Upper lobe of right lung (tissue), 1 donor: ENCODE results near the gene BICDL1. TPM values are rescaled to one million over a fixed set of nuclear protein-coding genes. Genes with fewer than 3 reads are reported as not detected.

Experiments
- ATAC-seq: fragments of 200-7000 bp; cut with Tn5 transposase; one replicate; pipeline ENCODE4 v1.9.1; 2020; ENCODE audit warnings: mild to moderate bottlenecking, moderate library complexity
- DNase-seq: peaks from one replicate; pipeline ENCODE4 v3.0.0-alpha.2; 2020
- H3K27ac ChIP-seq: fragments of 200-600 bp; one replicate; pipeline ENCODE4 v1.8.0; 2022
- H3K27me3 ChIP-seq: fragments of 200-600 bp; one replicate; pipeline ENCODE4 v1.8.0; 2022; ENCODE audit warnings: mild to moderate bottlenecking
- H3K36me3 ChIP-seq: fragments of 200-600 bp; one replicate; pipeline ENCODE4 v1.8.0; 2022
- H3K4me1 ChIP-seq: fragments of 200-600 bp; one replicate; pipeline ENCODE4 v1.8.0; 2022
- H3K4me3 ChIP-seq: fragments of 200-600 bp; one replicate; pipeline ENCODE4 v1.8.0; 2022; ENCODE audit warnings: mild to moderate bottlenecking
- H3K9me3 ChIP-seq: fragments of 200-600 bp; one replicate; pipeline ENCODE4 v1.8.0; 2022
- intact Hi-C: fragments of 100-400 bp; cut with DNase I; formaldehyde crosslinking; loops from one replicate; pipeline ENCODE4 v1.11.0; 2022
- total RNA-seq: library from RNA; stranded (reverse); fragmentation: NEBNext Ultra II Directional; extraction: Animal tissue kit (Norgen Biotek cat#: 25700); gene quantifications from one replicate; pipeline ENCODE4 v1.2.1, GENCODE V29; 2021
- TF ChIP-seq, protein P1 (sequence below): fragments of 200-600 bp; IDR thresholded peaks from one replicate; pipeline ENCODE4 v1.8.0; 2022; ENCODE audit warnings: antibody characterized with exemption
- donor health status: DM: no; HTN: yes; CAD: no; lungs with severe emphysema.

The BICDL1 gene
- total RNA-seq, 1 donor from 2014 or later, result 20.6 TPM

DNA sequence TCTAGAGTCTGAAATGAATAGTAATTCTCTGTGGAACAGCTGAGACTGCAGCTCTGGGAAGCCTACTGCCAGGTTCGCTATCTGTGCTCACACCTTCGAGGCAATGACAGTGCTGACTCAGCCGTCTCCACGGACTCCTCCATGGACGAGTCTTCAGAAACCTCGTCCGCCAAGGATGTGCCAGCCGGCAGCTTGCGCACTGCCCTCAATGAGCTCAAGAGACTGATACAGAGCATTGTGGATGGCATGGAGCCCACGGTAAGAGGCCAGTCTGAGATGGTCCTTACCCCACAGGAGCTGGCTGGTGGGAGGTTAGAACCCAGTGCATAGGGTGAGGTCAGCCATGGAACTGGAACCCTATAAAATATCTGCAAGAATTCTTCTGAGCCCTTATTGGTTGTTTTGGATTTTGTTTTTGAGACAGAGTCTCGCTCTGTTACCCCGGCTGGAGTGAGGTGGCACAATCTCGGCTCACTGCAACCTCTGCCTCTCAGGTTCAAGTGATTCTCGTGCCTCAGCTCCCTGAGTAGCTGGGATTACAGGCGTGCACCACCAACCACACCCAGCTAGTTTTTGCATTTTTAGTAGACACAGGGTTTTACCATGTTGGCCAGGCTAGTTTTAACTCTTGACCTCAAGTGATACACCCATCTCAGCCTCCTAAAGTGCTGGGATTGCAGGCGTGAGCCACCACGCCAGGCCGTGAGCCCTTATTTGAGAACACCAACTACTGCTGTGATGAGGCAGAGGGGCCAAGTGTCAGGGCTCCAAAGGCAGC is 83.6 kb downstream of the BICDL1 start:
- no peaks in the 10 kb centered on the region for H3K4me1 ChIP-seq
- no peaks in the 10 kb centered on the region for H3K36me3 ChIP-seq
- H3K27me3 ChIP-seq, result no peaks in the 10 kb centered on the region
- H3K9me3 ChIP-seq, result no peaks in the 10 kb centered on the region
- ATAC-seq (no peak), DNase-seq (no peak)
- intact Hi-C loops, result no loop called here
- TF ChIP-seq, protein P1, sequence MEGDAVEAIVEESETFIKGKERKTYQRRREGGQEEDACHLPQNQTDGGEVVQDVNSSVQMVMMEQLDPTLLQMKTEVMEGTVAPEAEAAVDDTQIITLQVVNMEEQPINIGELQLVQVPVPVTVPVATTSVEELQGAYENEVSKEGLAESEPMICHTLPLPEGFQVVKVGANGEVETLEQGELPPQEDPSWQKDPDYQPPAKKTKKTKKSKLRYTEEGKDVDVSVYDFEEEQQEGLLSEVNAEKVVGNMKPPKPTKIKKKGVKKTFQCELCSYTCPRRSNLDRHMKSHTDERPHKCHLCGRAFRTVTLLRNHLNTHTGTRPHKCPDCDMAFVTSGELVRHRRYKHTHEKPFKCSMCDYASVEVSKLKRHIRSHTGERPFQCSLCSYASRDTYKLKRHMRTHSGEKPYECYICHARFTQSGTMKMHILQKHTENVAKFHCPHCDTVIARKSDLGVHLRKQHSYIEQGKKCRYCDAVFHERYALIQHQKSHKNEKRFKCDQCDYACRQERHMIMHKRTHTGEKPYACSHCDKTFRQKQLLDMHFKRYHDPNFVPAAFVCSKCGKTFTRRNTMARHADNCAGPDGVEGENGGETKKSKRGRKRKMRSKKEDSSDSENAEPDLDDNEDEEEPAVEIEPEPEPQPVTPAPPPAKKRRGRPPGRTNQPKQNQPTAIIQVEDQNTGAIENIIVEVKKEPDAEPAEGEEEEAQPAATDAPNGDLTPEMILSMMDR, result no peak
- H3K27ac ChIP-seq, result no peak overlapping the region
- H3K4me3 ChIP-seq, result no peak overlapping the region

DNA sequence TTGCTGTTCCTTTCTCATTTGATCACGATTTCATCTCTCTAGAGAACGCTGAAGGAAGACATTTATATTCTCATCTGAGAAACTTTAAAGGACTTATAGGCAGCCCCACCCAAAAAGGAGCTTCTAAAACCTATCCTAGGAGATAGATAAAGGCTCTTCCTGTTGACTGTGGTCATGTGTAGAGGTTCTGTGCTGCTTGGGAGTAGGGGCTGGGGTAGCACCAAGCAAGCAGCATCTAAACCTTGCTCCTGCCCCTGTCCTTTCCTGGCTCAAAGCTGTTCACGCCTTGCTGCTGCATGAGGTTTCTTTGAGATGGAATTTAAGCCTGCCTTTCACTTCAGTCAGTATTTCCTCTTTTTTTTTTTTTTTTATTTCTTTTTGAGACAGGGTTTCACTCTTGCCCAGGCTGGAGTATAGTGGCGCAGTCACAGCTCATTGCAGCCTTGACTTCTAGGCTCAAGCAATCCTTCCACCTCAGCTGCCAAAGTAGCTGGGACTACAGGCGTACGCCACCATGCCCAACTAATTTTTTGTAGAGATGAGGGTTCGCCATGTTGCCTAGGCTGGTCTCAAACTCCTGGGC is 86.1 kb downstream of the BICDL1 start:
- TF ChIP-seq, protein P1, result no peak
- no peak overlapping the region for H3K4me3 ChIP-seq
- ATAC-seq (no peak), DNase-seq (no peak)
- H3K27ac ChIP-seq, result no peak overlapping the region
- H3K4me1 ChIP-seq, result no peaks in the 10 kb centered on the region
- no peaks in the 10 kb centered on the region for H3K36me3 ChIP-seq
- no peaks in the 10 kb centered on the region for H3K9me3 ChIP-seq
- H3K27me3 ChIP-seq, result no peaks in the 10 kb centered on the region
- intact Hi-C loops, result no loop called here

DNA sequence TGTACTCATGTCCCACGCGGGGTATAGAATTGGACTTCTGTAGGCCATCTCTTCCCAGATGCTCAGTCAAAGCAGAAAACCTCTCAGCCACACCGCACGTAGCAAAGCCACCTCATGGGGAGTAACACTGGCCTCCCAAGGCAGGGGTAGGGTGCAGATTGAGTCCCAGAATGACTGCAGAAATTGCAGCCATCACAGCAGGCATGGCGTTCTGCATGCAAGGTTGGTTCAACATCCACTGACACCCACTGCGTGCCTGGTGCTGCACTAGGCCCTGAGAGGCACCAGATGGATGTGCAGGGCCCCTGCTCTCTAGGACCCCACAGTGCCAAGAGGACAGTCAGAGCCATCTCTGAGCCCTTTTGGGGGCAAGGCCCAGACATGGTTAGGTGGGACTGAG is 87.6 kb downstream of the BICDL1 start:
- Histone ChIP-seq H3K27me3 (no peaks in the 10 kb centered on the region), H3K9me3 (no peaks in the 10 kb centered on the region), H3K36me3 (no peaks in the 10 kb centered on the region), H3K4me3 (no peak overlapping the region), H3K27ac (no peak overlapping the region), H3K4me1 (no peaks in the 10 kb centered on the region)
- ATAC-seq, result no peak
- intact Hi-C loops, result no loop called here
- TF ChIP-seq, protein P1, result no peak
- peak; percentile 45 for DNase-seq

DNA sequence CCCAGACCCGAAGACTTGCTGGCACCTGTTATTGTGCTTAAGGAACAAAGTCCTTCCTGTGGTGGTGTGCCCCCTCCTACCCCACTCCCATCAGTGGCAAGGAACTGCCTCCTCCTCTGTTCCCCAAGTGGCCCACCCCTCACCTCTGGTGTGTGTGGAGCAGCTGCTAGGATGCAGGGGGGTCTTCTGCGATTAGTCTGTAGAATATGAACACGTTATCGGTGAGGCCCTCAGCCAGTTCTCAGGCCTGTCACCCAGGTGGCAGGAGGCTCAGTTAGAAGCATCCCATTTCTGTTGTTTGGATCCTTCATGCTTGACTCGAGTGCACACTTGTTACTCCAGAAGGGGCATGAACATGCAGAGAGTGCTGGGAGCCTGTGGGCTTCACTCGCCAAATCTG is 88.2 kb downstream of the BICDL1 start:
- intact Hi-C loops, result no loop called here
- no peaks in the 10 kb centered on the region for H3K9me3 ChIP-seq
- no peak for ATAC-seq
- no peaks in the 10 kb centered on the region for H3K27me3 ChIP-seq
- H3K36me3 ChIP-seq, result no peaks in the 10 kb centered on the region
- TF ChIP-seq, protein P1, result no peak
- H3K4me1 ChIP-seq, result no peaks in the 10 kb centered on the region
- H3K4me3 ChIP-seq, result no peak overlapping the region
- no peak overlapping the region for H3K27ac ChIP-seq
- peak; percentile 29 for DNase-seq

DNA sequence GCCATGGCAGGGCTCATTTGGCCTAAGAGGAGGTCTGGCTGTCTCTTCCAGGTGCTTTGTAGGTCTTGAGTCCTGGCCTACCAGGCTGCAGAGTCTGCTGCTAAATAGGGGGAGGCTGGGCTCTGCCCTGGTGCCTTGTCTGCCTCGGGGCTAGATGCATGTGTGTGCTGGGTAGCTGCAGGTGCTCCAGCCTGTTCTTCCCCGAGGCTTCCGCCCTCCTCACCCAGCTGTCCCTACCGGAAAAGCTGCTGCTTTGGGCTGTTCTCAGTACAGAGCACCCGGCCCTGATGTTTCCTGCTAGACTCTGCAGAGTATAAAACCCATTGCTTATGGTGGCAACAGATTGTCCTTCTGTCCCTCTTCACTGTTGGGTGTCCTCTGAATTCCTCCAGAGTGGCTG is 89.8 kb downstream of the BICDL1 start:
- H3K27me3 ChIP-seq, result no peaks in the 10 kb centered on the region
- TF ChIP-seq, protein P1, result no peak
- peak; percentile 34 for ATAC-seq
- H3K4me3 ChIP-seq, result no peak overlapping the region
- no peaks in the 10 kb centered on the region for H3K9me3 ChIP-seq
- intact Hi-C loops, result no loop called here
- H3K36me3 ChIP-seq, result no peaks in the 10 kb centered on the region
- H3K4me1 ChIP-seq, result no peaks in the 10 kb centered on the region
- DNase-seq, result peak; percentile 30
- H3K27ac ChIP-seq, result no peak overlapping the region
